Stomach (tissue), 4 donors: ENCODE data around the gene SLC22A12.

Experiments
- CTCF ChIP-seq, 7 experiments: fragments of 450-650 bp in 4 of 7; fragments of 200-600 bp in 3 of 7; sonication (generic) in 3 of 7; IDR thresholded peaks; one replicate each; pipeline ENCODE4 v1.5.1; 2016 to 2019; ENCODE audit warnings: antibody characterized with exemption in 7 of 7, control low read depth in 2 of 7, mild to moderate bottlenecking in 1 of 7
- POLR2AphosphoS5 ChIP-seq, 3 donors: sonication (generic); formaldehyde crosslinking; IDR thresholded peaks; one replicate each; pipeline ENCODE4 v1.6.1; 2016; ENCODE audit warnings: antibody characterized with exemption in 3 of 3

GRCh38 chr11:64629103-64629502 is 38.1 kb downstream of the SLC22A12 start:
- TF ChIP-seq CTCF (IDR thresholded peaks at IDR 0.05): no peak
- no peak for TF ChIP-seq POLR2AphosphoS5 (IDR thresholded peaks at IDR 0.05)
